Measurements from ENCODE around the gene ELF5.

The ELF5 gene

GRCh38 chr11:34536056-34536455 is 22.5 kb upstream of the ELF5 start:
- peaks cover 20% of the 10 kb centered on the region for H3K9me3 ChIP-seq (ENCODE audit: control insufficient read depth, low read length)
- H4K8ac ChIP-seq (ENCODE audit: low read length) = no peak overlapping the region
- no peak overlapping the region for H2BK12ac ChIP-seq (ENCODE audit: low read length in 2 of 2)
- H3K27ac ChIP-seq (ENCODE audit: low read length, poor library complexity, severe bottlenecking) = no peak overlapping the region
- no peak overlapping the region for H2AK5ac ChIP-seq (ENCODE audit: low read length, severe bottlenecking)
- H3K23ac ChIP-seq (ENCODE audit: low read length in 2 of 2) = no peak overlapping the region
- H3K4me2 ChIP-seq (ENCODE audit: low read length, poor library complexity, severe bottlenecking) = no peak overlapping the region
- no peak for DNase-seq
- H2BK15ac ChIP-seq (ENCODE audit: low read depth, poor library complexity, severe bottlenecking) = no peak overlapping the region
- H3K14ac ChIP-seq (ENCODE audit: low read length in 2 of 2) = no peak overlapping the region
- H2BK5ac ChIP-seq (ENCODE audit: low read depth, low read length, poor library complexity, severe bottlenecking) = no peak overlapping the region
- H3K18ac ChIP-seq (ENCODE audit: low read depth in 1 of 2, low read length in 2 of 2) = no peak overlapping the region
- no peak overlapping the region for H3K4ac ChIP-seq (ENCODE audit: low read depth in 1 of 2, low read length in 2 of 2)
- no peak overlapping the region for H3K4me3 ChIP-seq (ENCODE audit: insufficient read depth in 1 of 2, low read depth in 1 of 2, low read length in 2 of 2)
- H3K79me1 ChIP-seq (replicated peaks; ENCODE audit: low read length, poor library complexity, severe bottlenecking) = no peaks in the 10 kb centered on the region
- H4K91ac ChIP-seq (ENCODE audit: low read length) = no peak overlapping the region
- no peaks in the 10 kb centered on the region for H3K36me3 ChIP-seq (ENCODE audit: control insufficient read depth in 1 of 2, insufficient read depth in 2 of 2, low read depth in 1 of 2, low read length in 2 of 2)
- no peak overlapping the region for H2BK120ac ChIP-seq (ENCODE audit: low read depth, low read length)
- no peak overlapping the region for H3K9ac ChIP-seq (ENCODE audit: low read length)
- H3K27me3 ChIP-seq (ENCODE audit: control insufficient read depth in 1 of 2, insufficient read depth in 1 of 2, low read length in 2 of 2) = peaks cover 59 to 63% of the 10 kb centered on the region in 2 experiments
- H2AFZ ChIP-seq (ENCODE audit: low read depth, low read length) = no peak overlapping the region
- H3K4me1 ChIP-seq (ENCODE audit: control insufficient read depth, insufficient read depth, low read depth, low read length) = no peaks in the 10 kb centered on the region

- Histone ChIP-seq H3K9me3 (ENCODE audit: control insufficient read depth, low read length) (peaks cover 20% of the 10 kb centered on the region), H2BK5ac (ENCODE audit: low read depth, low read length, poor library complexity, severe bottlenecking) (no peak overlapping the region), H3K27ac (ENCODE audit: low read length, poor library complexity, severe bottlenecking) (no peak overlapping the region), H3K36me3 (ENCODE audit: control insufficient read depth in 1 of 2, insufficient read depth in 2 of 2, low read depth in 1 of 2, low read length in 2 of 2) (no peaks in the 10 kb centered on the region), H3K79me1 (replicated peaks; ENCODE audit: low read length, poor library complexity, severe bottlenecking) (no peaks in the 10 kb centered on the region), H3K9ac (ENCODE audit: low read length) (no peak overlapping the region), H3K18ac (ENCODE audit: low read depth in 1 of 2, low read length in 2 of 2) (no peak overlapping the region), H2AK5ac (ENCODE audit: low read length, severe bottlenecking) (no peak overlapping the region), H2BK120ac (ENCODE audit: low read depth, low read length) (no peak overlapping the region), H2BK12ac (ENCODE audit: low read length in 2 of 2) (no peak overlapping the region), H4K8ac (ENCODE audit: low read length) (no peak overlapping the region), H3K4ac (ENCODE audit: low read depth in 1 of 2, low read length in 2 of 2) (no peak overlapping the region), H4K91ac (ENCODE audit: low read length) (no peak overlapping the region), H3K23ac (ENCODE audit: low read length in 2 of 2) (no peak overlapping the region), H3K27me3 (ENCODE audit: control insufficient read depth in 1 of 2, insufficient read depth in 1 of 2, low read length in 2 of 2) (peaks cover 51 to 62% of the 10 kb centered on the region in 2 experiments), H3K4me2 (ENCODE audit: low read length, poor library complexity, severe bottlenecking) (no peak overlapping the region), H3K4me3 (ENCODE audit: insufficient read depth in 1 of 2, low read depth in 1 of 2, low read length in 2 of 2) (no peak overlapping the region), H3K4me1 (ENCODE audit: control insufficient read depth, insufficient read depth, low read depth, low read length) (no peaks in the 10 kb centered on the region), H2AFZ (ENCODE audit: low read depth, low read length) (no peak overlapping the region), H2BK15ac (ENCODE audit: low read depth, poor library complexity, severe bottlenecking) (no peak overlapping the region), H3K14ac (ENCODE audit: low read length in 2 of 2) (no peak overlapping the region)
- 67% methylated on average over 2 of the region's 3 CpGs for WGBS
- DNase-seq = no peak
Measured at GRCh38 chr11:34534826-34535225, 21.2 kb upstream of the ELF5 start.

GRCh38 chr11:34531663-34532062 is 18.1 kb upstream of the ELF5 start:
- Histone ChIP-seq H3K79me1 (replicated peaks; ENCODE audit: low read length, poor library complexity, severe bottlenecking) (no peaks in the 10 kb centered on the region), H2BK5ac (ENCODE audit: low read depth, low read length, poor library complexity, severe bottlenecking) (no peak overlapping the region), H3K9me3 (ENCODE audit: control insufficient read depth, low read length) (peaks cover 18% of the 10 kb centered on the region), H3K4ac (ENCODE audit: low read depth in 1 of 2, low read length in 2 of 2) (no peak overlapping the region), H3K4me2 (ENCODE audit: low read length, poor library complexity, severe bottlenecking) (no peak overlapping the region), H2BK12ac (ENCODE audit: low read length in 2 of 2) (no peak overlapping the region), H3K18ac (ENCODE audit: low read depth in 1 of 2, low read length in 2 of 2) (no peak overlapping the region), H2AFZ (ENCODE audit: low read depth, low read length) (no peak overlapping the region), H3K27ac (ENCODE audit: low read length, poor library complexity, severe bottlenecking) (no peak overlapping the region), H2AK5ac (ENCODE audit: low read length, severe bottlenecking) (no peak overlapping the region), H2BK15ac (ENCODE audit: low read depth, poor library complexity, severe bottlenecking) (no peak overlapping the region), H3K4me3 (ENCODE audit: insufficient read depth in 1 of 2, low read depth in 1 of 2, low read length in 2 of 2) (no peak overlapping the region), H3K23ac (ENCODE audit: low read length in 2 of 2) (no peak overlapping the region), H3K14ac (ENCODE audit: low read length in 2 of 2) (no peak overlapping the region), H2BK120ac (ENCODE audit: low read depth, low read length) (no peak overlapping the region), H4K91ac (ENCODE audit: low read length) (no peak overlapping the region), H3K36me3 (ENCODE audit: control insufficient read depth in 1 of 2, insufficient read depth in 2 of 2, low read depth in 1 of 2, low read length in 2 of 2) (no peaks in the 10 kb centered on the region), H3K4me1 (ENCODE audit: control insufficient read depth, insufficient read depth, low read depth, low read length) (no peaks in the 10 kb centered on the region), H3K27me3 (ENCODE audit: control insufficient read depth in 1 of 2, insufficient read depth in 1 of 2, low read length in 2 of 2) (peaks cover 42 to 57% of the 10 kb centered on the region in 2 experiments), H4K8ac (ENCODE audit: low read length) (no peak overlapping the region), H3K9ac (ENCODE audit: low read length) (no peak overlapping the region)
- no peak for DNase-seq
- 100% methylated on average over 1 of the region's 1 CpG for WGBS

- Histone ChIP-seq H3K27ac (ENCODE audit: low read length, poor library complexity, severe bottlenecking) (no peak overlapping the region), H3K9ac (ENCODE audit: low read length) (no peak overlapping the region), H3K27me3 (ENCODE audit: control insufficient read depth in 1 of 2, insufficient read depth in 1 of 2, low read length in 2 of 2) (peaks cover 48 to 57% of the 10 kb centered on the region in 2 experiments), H3K23ac (ENCODE audit: low read length in 2 of 2) (no peak overlapping the region), H4K8ac (ENCODE audit: low read length) (no peak overlapping the region), H3K36me3 (ENCODE audit: control insufficient read depth in 1 of 2, insufficient read depth in 2 of 2, low read depth in 1 of 2, low read length in 2 of 2) (no peaks in the 10 kb centered on the region), H4K91ac (ENCODE audit: low read length) (no peak overlapping the region), H3K4me1 (ENCODE audit: control insufficient read depth, insufficient read depth, low read depth, low read length) (no peaks in the 10 kb centered on the region), H3K79me1 (replicated peaks; ENCODE audit: low read length, poor library complexity, severe bottlenecking) (no peaks in the 10 kb centered on the region), H2BK12ac (ENCODE audit: low read length in 2 of 2) (no peak overlapping the region), H2BK5ac (ENCODE audit: low read depth, low read length, poor library complexity, severe bottlenecking) (no peak overlapping the region), H2AK5ac (ENCODE audit: low read length, severe bottlenecking) (no peak overlapping the region), H2AFZ (ENCODE audit: low read depth, low read length) (no peak overlapping the region), H3K4me2 (ENCODE audit: low read length, poor library complexity, severe bottlenecking) (no peak overlapping the region), H2BK15ac (ENCODE audit: low read depth, poor library complexity, severe bottlenecking) (no peak overlapping the region), H2BK120ac (ENCODE audit: low read depth, low read length) (no peak overlapping the region), H3K14ac (ENCODE audit: low read length in 2 of 2) (no peak overlapping the region), H3K9me3 (ENCODE audit: control insufficient read depth, low read length) (peaks cover 18% of the 10 kb centered on the region), H3K4me3 (ENCODE audit: insufficient read depth in 1 of 2, low read depth in 1 of 2, low read length in 2 of 2) (no peak overlapping the region), H3K18ac (ENCODE audit: low read depth in 1 of 2, low read length in 2 of 2) (no peak overlapping the region), H3K4ac (ENCODE audit: low read depth in 1 of 2, low read length in 2 of 2) (no peak overlapping the region)
- no peak for DNase-seq
- WGBS = 100% methylated on average over 1 of the region's 3 CpGs
Measured at GRCh38 chr11:34530545-34531234, 17.1 kb upstream of the ELF5 start.

All from mesenchymal stem cell (in vitro differentiated cells and primary cell).